ENCODE results near the gene BEND4.

BEND4 gene

DNA sequence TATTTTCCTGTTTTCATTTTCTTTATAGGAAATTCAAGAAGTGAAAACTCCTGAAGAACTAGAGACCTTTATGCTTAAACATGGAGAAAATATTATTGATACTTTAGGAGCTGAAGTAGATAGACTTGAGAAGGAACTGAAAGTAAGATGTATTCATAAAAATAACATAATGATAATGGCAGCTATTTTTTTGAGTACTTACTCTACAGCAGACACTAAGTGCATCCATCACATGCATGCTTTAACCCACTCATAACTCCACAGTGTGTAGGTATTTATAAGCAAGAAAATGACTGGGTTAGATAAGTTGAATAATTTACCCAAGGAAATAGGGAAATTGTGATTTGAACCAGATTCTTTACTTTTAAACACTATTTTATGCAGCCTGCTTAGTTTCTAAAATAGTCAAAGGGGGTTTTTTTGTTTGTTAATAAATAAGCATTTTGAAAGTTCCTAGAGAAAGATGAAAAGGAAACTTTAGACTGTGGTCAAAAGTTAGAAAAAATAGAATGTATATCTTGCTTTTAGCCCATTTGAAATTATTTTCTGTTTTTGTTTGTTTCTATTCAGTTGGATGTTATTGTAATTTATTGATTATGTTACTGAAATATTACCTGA, 74.2 kb downstream of the BEND4 start:
- TF ChIP-seq SPI1 (IDR thresholded peaks at IDR 0.05; ENCODE audit: borderline replicate concordance, low read depth): no peak
- TF ChIP-seq GABPA (IDR thresholded peaks at IDR 0.05; ENCODE audit: low read depth): no peak
- TF ChIP-seq POLR2AphosphoS5 (IDR thresholded peaks at IDR 0.05; ENCODE audit: low read depth): no peak
- TF ChIP-seq, protein P1, sequence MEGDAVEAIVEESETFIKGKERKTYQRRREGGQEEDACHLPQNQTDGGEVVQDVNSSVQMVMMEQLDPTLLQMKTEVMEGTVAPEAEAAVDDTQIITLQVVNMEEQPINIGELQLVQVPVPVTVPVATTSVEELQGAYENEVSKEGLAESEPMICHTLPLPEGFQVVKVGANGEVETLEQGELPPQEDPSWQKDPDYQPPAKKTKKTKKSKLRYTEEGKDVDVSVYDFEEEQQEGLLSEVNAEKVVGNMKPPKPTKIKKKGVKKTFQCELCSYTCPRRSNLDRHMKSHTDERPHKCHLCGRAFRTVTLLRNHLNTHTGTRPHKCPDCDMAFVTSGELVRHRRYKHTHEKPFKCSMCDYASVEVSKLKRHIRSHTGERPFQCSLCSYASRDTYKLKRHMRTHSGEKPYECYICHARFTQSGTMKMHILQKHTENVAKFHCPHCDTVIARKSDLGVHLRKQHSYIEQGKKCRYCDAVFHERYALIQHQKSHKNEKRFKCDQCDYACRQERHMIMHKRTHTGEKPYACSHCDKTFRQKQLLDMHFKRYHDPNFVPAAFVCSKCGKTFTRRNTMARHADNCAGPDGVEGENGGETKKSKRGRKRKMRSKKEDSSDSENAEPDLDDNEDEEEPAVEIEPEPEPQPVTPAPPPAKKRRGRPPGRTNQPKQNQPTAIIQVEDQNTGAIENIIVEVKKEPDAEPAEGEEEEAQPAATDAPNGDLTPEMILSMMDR (IDR thresholded peaks at IDR 0.05; ENCODE audit: insufficient read depth, low read length): no peak
- TF ChIP-seq, protein P2, sequence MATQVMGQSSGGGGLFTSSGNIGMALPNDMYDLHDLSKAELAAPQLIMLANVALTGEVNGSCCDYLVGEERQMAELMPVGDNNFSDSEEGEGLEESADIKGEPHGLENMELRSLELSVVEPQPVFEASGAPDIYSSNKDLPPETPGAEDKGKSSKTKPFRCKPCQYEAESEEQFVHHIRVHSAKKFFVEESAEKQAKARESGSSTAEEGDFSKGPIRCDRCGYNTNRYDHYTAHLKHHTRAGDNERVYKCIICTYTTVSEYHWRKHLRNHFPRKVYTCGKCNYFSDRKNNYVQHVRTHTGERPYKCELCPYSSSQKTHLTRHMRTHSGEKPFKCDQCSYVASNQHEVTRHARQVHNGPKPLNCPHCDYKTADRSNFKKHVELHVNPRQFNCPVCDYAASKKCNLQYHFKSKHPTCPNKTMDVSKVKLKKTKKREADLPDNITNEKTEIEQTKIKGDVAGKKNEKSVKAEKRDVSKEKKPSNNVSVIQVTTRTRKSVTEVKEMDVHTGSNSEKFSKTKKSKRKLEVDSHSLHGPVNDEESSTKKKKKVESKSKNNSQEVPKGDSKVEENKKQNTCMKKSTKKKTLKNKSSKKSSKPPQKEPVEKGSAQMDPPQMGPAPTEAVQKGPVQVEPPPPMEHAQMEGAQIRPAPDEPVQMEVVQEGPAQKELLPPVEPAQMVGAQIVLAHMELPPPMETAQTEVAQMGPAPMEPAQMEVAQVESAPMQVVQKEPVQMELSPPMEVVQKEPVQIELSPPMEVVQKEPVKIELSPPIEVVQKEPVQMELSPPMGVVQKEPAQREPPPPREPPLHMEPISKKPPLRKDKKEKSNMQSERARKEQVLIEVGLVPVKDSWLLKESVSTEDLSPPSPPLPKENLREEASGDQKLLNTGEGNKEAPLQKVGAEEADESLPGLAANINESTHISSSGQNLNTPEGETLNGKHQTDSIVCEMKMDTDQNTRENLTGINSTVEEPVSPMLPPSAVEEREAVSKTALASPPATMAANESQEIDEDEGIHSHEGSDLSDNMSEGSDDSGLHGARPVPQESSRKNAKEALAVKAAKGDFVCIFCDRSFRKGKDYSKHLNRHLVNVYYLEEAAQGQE (IDR thresholded peaks at IDR 0.05; ENCODE audit: insufficient replicate concordance, low read depth): no peak
- H3K27ac ChIP-seq (replicated peaks): no peak overlapping the region
- DNase-seq (ENCODE audit: low read depth in 1 of 2, low spot score in 1 of 2): no peak

DNA sequence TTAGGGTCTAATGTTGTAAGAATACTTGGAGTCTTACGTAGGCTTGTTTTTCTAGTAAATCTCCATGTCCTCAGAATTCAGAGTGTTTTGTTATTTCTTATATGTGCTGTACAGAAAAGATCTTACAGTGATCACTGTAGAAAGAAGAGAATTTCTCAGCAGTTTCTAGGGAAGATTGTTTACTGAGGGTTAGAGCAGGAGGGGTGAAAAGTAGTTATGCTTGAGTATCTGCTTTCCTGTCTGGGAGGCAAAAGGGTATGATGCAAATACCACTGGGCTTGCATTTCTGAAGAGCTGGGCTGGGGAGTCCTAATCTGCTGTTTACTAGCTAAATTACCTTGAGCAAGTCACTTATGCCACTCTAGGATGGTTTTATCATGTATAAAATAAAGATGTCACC, 78.2 kb downstream of the BEND4 start:
- TF ChIP-seq POLR2AphosphoS5 (IDR thresholded peaks at IDR 0.05; ENCODE audit: low read depth): no peak
- TF ChIP-seq, protein P2 (IDR thresholded peaks at IDR 0.05; ENCODE audit: insufficient replicate concordance, low read depth): no peak
- no peak for TF ChIP-seq SPI1 (IDR thresholded peaks at IDR 0.05; ENCODE audit: borderline replicate concordance, low read depth)
- TF ChIP-seq GABPA (IDR thresholded peaks at IDR 0.05; ENCODE audit: low read depth): no peak
- no peak for DNase-seq (ENCODE audit: low read depth in 1 of 2, low spot score in 1 of 2)
- H3K27ac ChIP-seq (replicated peaks): no peak overlapping the region
- no peaks in the 10 kb centered on the region for H3K27me3 ChIP-seq (ENCODE audit: insufficient read depth, poor library complexity, severe bottlenecking)
- no peak overlapping the region for H3K4me3 ChIP-seq (replicated peaks; ENCODE audit: insufficient read depth, low read length)

More for the DNA sequence above, 74.2 kb downstream of the BEND4 start:
- H3K4me3 ChIP-seq (replicated peaks; ENCODE audit: insufficient read depth, low read length): no peak overlapping the region
- no peaks in the 10 kb centered on the region for H3K27me3 ChIP-seq (ENCODE audit: insufficient read depth, poor library complexity, severe bottlenecking)

DNA sequence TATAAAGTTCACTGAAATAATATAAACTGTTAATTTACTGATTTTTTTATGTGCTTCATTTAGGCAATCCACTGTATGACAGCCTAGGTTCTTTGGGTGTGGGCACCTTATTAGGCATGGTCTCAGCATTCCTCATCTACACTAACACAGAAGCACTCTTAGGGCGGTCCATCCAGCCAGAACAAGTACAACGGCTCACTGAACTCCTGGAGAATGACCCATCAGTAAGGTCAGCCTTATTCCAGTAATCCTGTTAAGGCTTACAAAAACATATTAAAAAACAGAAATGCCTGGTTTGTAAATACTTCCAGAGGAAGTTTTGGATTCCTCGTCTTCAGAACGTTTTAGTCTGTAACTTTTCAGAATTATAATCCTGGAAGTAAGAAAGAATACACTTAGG, 82.0 kb downstream of the BEND4 start:
- TF ChIP-seq POLR2AphosphoS5 (IDR thresholded peaks at IDR 0.05; ENCODE audit: low read depth) (no peak), GABPA (IDR thresholded peaks at IDR 0.05; ENCODE audit: low read depth) (no peak), SPI1 (IDR thresholded peaks at IDR 0.05; ENCODE audit: borderline replicate concordance, low read depth) (no peak)
- TF ChIP-seq, protein P1 (IDR thresholded peaks at IDR 0.05; ENCODE audit: insufficient read depth, low read length): no peak
- TF ChIP-seq, protein P2 (IDR thresholded peaks at IDR 0.05; ENCODE audit: insufficient replicate concordance, low read depth): no peak
- Histone ChIP-seq H3K4me3 (replicated peaks; ENCODE audit: insufficient read depth, low read length) (no peak overlapping the region), H3K27me3 (ENCODE audit: insufficient read depth, poor library complexity, severe bottlenecking) (no peaks in the 10 kb centered on the region), H3K27ac (replicated peaks) (no peak overlapping the region)
- DNase-seq (ENCODE audit: low read depth in 1 of 2, low spot score in 1 of 2): no peak
